ENCODE measurements around the gene SLCO4C1.

Gene SLCO4C1

DNA sequence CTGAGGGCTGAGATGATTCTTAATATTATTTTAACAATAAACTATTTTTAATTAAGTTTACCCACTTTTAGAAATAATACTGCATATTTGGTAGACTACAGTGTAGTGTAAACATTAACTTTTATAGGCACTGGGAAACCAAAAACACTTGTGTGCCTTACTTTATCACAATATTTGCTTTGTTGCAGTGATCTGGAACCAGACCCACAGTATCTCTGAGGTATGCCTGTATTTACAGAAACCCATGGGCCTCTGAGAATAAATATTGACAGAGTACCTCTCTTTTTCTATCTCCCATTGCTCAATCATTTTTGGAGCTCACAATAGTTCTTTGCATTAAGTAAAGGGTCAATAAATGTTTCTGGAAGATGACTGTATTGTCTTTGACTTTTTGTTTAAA lies 73.3 kb downstream of the SLCO4C1 start:
- POLR2A ChIA-PET, result no interaction called here
- H3K27ac ChIP-seq (ENCODE audit: extremely low read depth, low read depth, low read length), result no peak overlapping the region
- H3K4me1 ChIP-seq (ENCODE audit: control insufficient read depth, insufficient read depth, low read length), result peaks cover 6% of the 10 kb centered on the region; the same call in 1 of the 2 replicates
- H3K36me3 ChIP-seq (ENCODE audit: control insufficient read depth in 2 of 2, insufficient read depth in 1 of 2, low read length in 2 of 2), result no peaks in the 10 kb centered on the region
- H3K4me3 ChIP-seq (ENCODE audit: low read depth, low read length), result no peak overlapping the region
- CTCF ChIA-PET, result interaction anchor here (0.8 to 1.0 kb wide), 3 partner anchors 17 to 267 kb away, joined by 3 to 4 read pairs (median 3); no protein-coding TSS in a partner anchor
- no peaks in the 10 kb centered on the region; the same call in 1 of the 2 replicates for H3K9me3 ChIP-seq (ENCODE audit: control insufficient read depth, insufficient read depth, low read depth, low read length)
- TF ChIP-seq ZNF2 (tag by site-specific recombination; IDR thresholded peaks at IDR 0.05) (no peak), SP7 (tag by site-specific recombination; IDR thresholded peaks at IDR 0.05) (no peak), BCL6B (tag by site-specific recombination; IDR thresholded peaks at IDR 0.05) (no peak), ZNF626 (tag by site-specific recombination; IDR thresholded peaks at IDR 0.05) (no peak), ZNF157 (tag by site-specific recombination; IDR thresholded peaks at IDR 0.05) (no peak), MYNN (tag by site-specific recombination; IDR thresholded peaks at IDR 0.05; ENCODE audit: borderline replicate concordance) (no peak), ZNF404 (tag by site-specific recombination; IDR thresholded peaks at IDR 0.05) (no peak), ZNF248 (tag by site-specific recombination; IDR thresholded peaks at IDR 0.05) (no peak), ZNF341 (tag by site-specific recombination; IDR thresholded peaks at IDR 0.05; ENCODE audit: low read depth) (no peak), ZNF785 (tag by site-specific recombination; IDR thresholded peaks at IDR 0.05) (no peak), ZNF112 (tag by site-specific recombination; IDR thresholded peaks at IDR 0.05) (no peak), TRIM28 (IDR thresholded peaks at IDR 0.05; ENCODE audit: borderline replicate concordance, low read length) (no peak), GLIS1 (tag by site-specific recombination; IDR thresholded peaks at IDR 0.05) (no peak), ZNF704 (tag by site-specific recombination; IDR thresholded peaks at IDR 0.05) (no peak), ZNF473 (tag by site-specific recombination; IDR thresholded peaks at IDR 0.05) (no peak), ZNF645 (tag by site-specific recombination; IDR thresholded peaks at IDR 0.05) (no peak)
- TF ChIP-seq, protein P1, sequence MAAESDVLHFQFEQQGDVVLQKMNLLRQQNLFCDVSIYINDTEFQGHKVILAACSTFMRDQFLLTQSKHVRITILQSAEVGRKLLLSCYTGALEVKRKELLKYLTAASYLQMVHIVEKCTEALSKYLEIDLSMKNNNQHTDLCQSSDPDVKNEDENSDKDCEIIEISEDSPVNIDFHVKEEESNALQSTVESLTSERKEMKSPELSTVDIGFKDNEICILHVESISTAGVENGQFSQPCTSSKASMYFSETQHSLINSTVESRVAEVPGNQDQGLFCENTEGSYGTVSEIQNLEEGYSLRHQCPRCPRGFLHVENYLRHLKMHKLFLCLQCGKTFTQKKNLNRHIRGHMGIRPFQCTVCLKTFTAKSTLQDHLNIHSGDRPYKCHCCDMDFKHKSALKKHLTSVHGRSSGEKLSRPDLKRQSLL (tag by site-specific recombination; IDR thresholded peaks at IDR 0.05), result no peak
- TF ChIP-seq, protein P2, sequence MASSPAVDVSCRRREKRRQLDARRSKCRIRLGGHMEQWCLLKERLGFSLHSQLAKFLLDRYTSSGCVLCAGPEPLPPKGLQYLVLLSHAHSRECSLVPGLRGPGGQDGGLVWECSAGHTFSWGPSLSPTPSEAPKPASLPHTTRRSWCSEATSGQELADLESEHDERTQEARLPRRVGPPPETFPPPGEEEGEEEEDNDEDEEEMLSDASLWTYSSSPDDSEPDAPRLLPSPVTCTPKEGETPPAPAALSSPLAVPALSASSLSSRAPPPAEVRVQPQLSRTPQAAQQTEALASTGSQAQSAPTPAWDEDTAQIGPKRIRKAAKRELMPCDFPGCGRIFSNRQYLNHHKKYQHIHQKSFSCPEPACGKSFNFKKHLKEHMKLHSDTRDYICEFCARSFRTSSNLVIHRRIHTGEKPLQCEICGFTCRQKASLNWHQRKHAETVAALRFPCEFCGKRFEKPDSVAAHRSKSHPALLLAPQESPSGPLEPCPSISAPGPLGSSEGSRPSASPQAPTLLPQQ (tag by site-specific recombination; IDR thresholded peaks at IDR 0.05), result no peak

DNA sequence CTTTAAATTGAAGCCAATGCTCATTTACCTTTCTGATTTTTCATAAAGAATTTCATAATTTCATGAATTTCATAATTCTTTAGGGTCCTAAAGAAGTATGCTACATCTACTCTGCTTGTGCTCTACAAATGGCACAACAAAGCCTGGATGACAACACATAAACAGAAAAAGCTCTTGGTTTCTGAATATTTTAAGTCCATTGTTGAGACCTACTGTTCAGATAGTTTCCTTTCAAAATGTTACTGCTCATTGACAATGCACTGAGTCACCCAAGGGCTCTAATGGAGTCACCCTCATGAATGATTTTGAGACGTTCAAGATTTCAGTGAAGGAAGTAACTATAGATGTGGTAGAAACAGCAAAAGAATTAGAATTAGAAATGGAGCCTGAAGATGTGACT lies 74.1 kb downstream of the SLCO4C1 start:
- Histone ChIP-seq H3K4me3 (ENCODE audit: low read depth, low read length) (no peak overlapping the region), H3K27ac (ENCODE audit: extremely low read depth, low read depth, low read length) (no peak overlapping the region), H3K9me3 (ENCODE audit: control insufficient read depth, insufficient read depth, low read depth, low read length) (no peaks in the 10 kb centered on the region; the same call in 1 of the 2 replicates), H3K36me3 (ENCODE audit: control insufficient read depth in 2 of 2, insufficient read depth in 1 of 2, low read length in 2 of 2) (no peaks in the 10 kb centered on the region), H3K4me1 (ENCODE audit: control insufficient read depth, insufficient read depth, low read length) (peaks cover 6% of the 10 kb centered on the region; the same call in 1 of the 2 replicates)
- ChIA-PET CTCF (no interaction called here), POLR2A (no interaction called here)
- TF ChIP-seq SETDB1 (IDR thresholded peaks at IDR 0.05; ENCODE audit: insufficient read length, low read length), result peak; percentile 49
- TF ChIP-seq SP2 (tag by site-specific recombination; IDR thresholded peaks at IDR 0.05), result no peak
- TF ChIP-seq ZNF560 (tag by site-specific recombination; IDR thresholded peaks at IDR 0.05; ENCODE audit: borderline replicate concordance), result no peak
- TF ChIP-seq ATF2 (tag by site-specific recombination; IDR thresholded peaks at IDR 0.05; ENCODE audit: low read depth), result no peak
- no peak for TF ChIP-seq ZNF146 (tag by site-specific recombination; IDR thresholded peaks at IDR 0.05)
- TF ChIP-seq, protein P3, sequence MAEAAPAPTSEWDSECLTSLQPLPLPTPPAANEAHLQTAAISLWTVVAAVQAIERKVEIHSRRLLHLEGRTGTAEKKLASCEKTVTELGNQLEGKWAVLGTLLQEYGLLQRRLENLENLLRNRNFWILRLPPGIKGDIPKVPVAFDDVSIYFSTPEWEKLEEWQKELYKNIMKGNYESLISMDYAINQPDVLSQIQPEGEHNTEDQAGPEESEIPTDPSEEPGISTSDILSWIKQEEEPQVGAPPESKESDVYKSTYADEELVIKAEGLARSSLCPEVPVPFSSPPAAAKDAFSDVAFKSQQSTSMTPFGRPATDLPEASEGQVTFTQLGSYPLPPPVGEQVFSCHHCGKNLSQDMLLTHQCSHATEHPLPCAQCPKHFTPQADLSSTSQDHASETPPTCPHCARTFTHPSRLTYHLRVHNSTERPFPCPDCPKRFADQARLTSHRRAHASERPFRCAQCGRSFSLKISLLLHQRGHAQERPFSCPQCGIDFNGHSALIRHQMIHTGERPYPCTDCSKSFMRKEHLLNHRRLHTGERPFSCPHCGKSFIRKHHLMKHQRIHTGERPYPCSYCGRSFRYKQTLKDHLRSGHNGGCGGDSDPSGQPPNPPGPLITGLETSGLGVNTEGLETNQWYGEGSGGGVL (tag by site-specific recombination; IDR thresholded peaks at IDR 0.05), result no peak

Data from HEK293 (cell line).